OCI-LY7 (cell line): ENCODE measurements around the gene CALHM6.

Experiments used
- CTCF ChIP-seq: fragments of 200-600 bp; sonication (generic); conservative IDR thresholded peaks from 2 replicates; pipeline ENCODE4 v1.5.1; 2014; ENCODE audit warnings: mild to moderate bottlenecking, antibody characterized with exemption, low read length, moderate library complexity, mixed read lengths
- EZH2phosphoT487 ChIP-seq: fragments of 200-600 bp; sonication (generic); IDR thresholded peaks from 2 replicates; pipeline ENCODE4 v1.6.1; 2018; ENCODE audit warnings: low read depth, borderline replicate concordance, mild to moderate bottlenecking, mixed run types, antibody characterized with exemption, low read length, moderate library complexity, mixed read lengths

GRCh38 chr6:116433206-116433712, 27.9 kb upstream of the CALHM6 start:
- TF ChIP-seq CTCF (no peak), EZH2phosphoT487 (no peak)
